ENCODE data around the gene DCAF5.

The DCAF5 gene

DNA sequence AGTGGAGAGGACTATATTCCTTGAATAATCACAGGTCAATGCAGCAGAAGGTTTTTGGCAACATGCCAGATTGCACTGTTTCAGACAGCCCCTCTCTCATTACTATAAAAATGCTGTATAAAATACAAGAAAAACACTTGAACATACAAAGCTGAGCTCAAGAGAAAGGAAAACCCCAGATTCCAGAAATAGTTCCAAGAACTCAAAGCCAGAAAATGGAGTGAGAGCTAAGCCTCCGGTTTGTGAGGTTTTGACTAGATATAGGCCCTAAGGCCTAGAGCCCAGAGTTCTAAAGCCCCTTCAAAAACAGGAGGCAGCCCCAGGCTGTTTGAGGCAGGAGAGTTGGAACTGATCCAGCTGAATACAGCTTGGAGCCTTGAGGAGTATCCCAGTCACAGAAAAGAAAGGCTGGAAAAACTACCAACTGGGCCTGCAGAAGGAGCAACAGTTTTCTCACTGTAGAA, 144.5 kb downstream of the DCAF5 start:
- Histone ChIP-seq H3K27me3 (ENCODE audit: low read depth, low read length) (peaks cover 12% of the 10 kb centered on the region; the same call in 1 of the 2 replicates), H3K79me2 (ENCODE audit: low read length) (no peaks in the 10 kb centered on the region), H3K9ac (ENCODE audit: low read length) (no peak overlapping the region), H2AFZ (ENCODE audit: low read depth, low read length) (no peak overlapping the region), H4K20me1 (ENCODE audit: insufficient read depth, low read length) (no peaks in the 10 kb centered on the region), H3K4me3 (ENCODE audit: low read length) (no peak overlapping the region), H3K9me3 (ENCODE audit: insufficient read depth, low read length) (no peaks in the 10 kb centered on the region), H3K27ac (ENCODE audit: low read length) (no peak overlapping the region), H3K36me3 (replicated peaks; ENCODE audit: low read depth, low read length) (no peaks in the 10 kb centered on the region), H3K4me2 (ENCODE audit: low read length) (no peak overlapping the region), H3K4me1 (ENCODE audit: low read length) (no peaks in the 10 kb centered on the region)
- TF ChIP-seq, protein P1, sequence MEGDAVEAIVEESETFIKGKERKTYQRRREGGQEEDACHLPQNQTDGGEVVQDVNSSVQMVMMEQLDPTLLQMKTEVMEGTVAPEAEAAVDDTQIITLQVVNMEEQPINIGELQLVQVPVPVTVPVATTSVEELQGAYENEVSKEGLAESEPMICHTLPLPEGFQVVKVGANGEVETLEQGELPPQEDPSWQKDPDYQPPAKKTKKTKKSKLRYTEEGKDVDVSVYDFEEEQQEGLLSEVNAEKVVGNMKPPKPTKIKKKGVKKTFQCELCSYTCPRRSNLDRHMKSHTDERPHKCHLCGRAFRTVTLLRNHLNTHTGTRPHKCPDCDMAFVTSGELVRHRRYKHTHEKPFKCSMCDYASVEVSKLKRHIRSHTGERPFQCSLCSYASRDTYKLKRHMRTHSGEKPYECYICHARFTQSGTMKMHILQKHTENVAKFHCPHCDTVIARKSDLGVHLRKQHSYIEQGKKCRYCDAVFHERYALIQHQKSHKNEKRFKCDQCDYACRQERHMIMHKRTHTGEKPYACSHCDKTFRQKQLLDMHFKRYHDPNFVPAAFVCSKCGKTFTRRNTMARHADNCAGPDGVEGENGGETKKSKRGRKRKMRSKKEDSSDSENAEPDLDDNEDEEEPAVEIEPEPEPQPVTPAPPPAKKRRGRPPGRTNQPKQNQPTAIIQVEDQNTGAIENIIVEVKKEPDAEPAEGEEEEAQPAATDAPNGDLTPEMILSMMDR (IDR thresholded peaks at IDR 0.05; ENCODE audit: low read depth, low read length): no peak
- TF ChIP-seq EZH2phosphoT487 (IDR thresholded peaks at IDR 0.05; ENCODE audit: low read depth): no peak

DNA sequence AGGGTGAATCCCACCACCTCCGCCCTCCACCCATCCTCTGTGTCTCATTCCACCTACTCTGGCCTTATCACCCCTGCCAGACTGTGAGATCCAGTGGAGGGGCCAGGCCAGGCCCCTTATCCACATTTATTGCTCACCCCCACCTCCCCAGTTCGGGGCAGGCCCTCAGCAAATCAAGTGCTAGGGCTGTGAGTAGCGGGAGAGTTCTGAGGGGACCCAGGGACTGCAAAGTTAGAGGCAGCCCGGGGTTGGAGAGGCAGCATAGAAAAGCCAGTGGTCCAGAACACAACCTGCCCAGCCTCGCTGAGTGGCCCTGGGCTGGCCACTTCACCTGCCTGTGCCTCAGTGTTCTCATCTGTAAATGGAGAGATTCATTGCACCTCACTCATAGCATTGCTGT, 146.6 kb downstream of the DCAF5 start:
- Histone ChIP-seq H3K4me1 (ENCODE audit: low read length) (no peaks in the 10 kb centered on the region), H3K4me3 (ENCODE audit: low read length) (no peak overlapping the region), H3K27me3 (ENCODE audit: low read depth, low read length) (peaks cover 12% of the 10 kb centered on the region; the same call in 1 of the 2 replicates), H3K36me3 (replicated peaks; ENCODE audit: low read depth, low read length) (no peaks in the 10 kb centered on the region), H3K9me3 (ENCODE audit: insufficient read depth, low read length) (no peaks in the 10 kb centered on the region), H3K4me2 (ENCODE audit: low read length) (no peak overlapping the region), H2AFZ (ENCODE audit: low read depth, low read length) (no peak overlapping the region), H3K9ac (ENCODE audit: low read length) (no peak overlapping the region), H3K27ac (ENCODE audit: low read length) (no peak overlapping the region), H4K20me1 (ENCODE audit: insufficient read depth, low read length) (no peaks in the 10 kb centered on the region), H3K79me2 (ENCODE audit: low read length) (no peaks in the 10 kb centered on the region)
- TF ChIP-seq EZH2phosphoT487 (IDR thresholded peaks at IDR 0.05; ENCODE audit: low read depth): no peak
- TF ChIP-seq, protein P1 (IDR thresholded peaks at IDR 0.05; ENCODE audit: low read depth, low read length): no peak

DNA sequence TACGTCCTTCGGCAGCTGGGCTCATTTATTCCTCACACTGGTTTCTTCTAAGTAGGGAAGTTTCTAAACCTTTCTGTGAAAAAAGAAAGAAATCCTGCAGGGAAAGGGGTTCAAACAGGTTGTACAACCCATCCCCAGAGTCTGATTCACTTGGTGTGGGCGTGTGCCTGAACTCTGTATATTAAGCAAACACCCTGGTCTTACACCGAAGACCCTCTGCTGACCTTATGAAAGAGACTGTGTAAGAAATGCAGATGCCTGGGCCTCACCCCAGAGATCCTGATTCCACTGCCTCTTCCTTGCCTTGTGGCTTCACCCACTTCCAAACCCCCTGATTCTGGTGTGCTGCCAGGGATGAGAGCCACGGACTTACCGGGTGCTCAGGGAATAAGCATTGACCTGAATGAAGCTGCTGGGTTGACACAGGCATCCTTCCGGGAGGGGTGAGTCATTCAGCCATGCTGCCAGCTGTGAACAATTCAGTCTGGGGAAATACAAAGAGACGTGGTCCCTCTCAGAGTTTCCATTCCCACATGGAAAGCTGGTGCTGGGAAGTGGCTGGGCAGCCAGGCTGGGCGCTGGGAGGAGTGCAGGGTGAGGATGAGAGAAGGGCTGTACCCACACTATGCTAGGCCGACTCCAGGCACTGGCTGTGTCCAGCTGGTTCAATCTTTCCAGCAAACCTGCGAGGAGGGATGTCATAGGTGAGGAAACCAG, 147.3 kb downstream of the DCAF5 start:
- peaks cover 12% of the 10 kb centered on the region; the same call in 1 of the 2 replicates for H3K27me3 ChIP-seq (ENCODE audit: low read depth, low read length)
- no peak overlapping the region for H2AFZ ChIP-seq (ENCODE audit: low read depth, low read length)
- TF ChIP-seq, protein P1 (IDR thresholded peaks at IDR 0.05; ENCODE audit: low read depth, low read length): no peak
- no peak for TF ChIP-seq EZH2phosphoT487 (IDR thresholded peaks at IDR 0.05; ENCODE audit: low read depth)
- no peaks in the 10 kb centered on the region for H3K79me2 ChIP-seq (ENCODE audit: low read length)
- no peaks in the 10 kb centered on the region for H3K36me3 ChIP-seq (replicated peaks; ENCODE audit: low read depth, low read length)
- no peak overlapping the region for H3K9ac ChIP-seq (ENCODE audit: low read length)
- H3K27ac ChIP-seq (ENCODE audit: low read length): no peak overlapping the region
- no peaks in the 10 kb centered on the region for H4K20me1 ChIP-seq (ENCODE audit: insufficient read depth, low read length)
- H3K4me1 ChIP-seq (ENCODE audit: low read length): no peaks in the 10 kb centered on the region
- H3K4me3 ChIP-seq (ENCODE audit: low read length): no peak overlapping the region
- H3K4me2 ChIP-seq (ENCODE audit: low read length): no peak overlapping the region
- no peaks in the 10 kb centered on the region for H3K9me3 ChIP-seq (ENCODE audit: insufficient read depth, low read length)

DNA sequence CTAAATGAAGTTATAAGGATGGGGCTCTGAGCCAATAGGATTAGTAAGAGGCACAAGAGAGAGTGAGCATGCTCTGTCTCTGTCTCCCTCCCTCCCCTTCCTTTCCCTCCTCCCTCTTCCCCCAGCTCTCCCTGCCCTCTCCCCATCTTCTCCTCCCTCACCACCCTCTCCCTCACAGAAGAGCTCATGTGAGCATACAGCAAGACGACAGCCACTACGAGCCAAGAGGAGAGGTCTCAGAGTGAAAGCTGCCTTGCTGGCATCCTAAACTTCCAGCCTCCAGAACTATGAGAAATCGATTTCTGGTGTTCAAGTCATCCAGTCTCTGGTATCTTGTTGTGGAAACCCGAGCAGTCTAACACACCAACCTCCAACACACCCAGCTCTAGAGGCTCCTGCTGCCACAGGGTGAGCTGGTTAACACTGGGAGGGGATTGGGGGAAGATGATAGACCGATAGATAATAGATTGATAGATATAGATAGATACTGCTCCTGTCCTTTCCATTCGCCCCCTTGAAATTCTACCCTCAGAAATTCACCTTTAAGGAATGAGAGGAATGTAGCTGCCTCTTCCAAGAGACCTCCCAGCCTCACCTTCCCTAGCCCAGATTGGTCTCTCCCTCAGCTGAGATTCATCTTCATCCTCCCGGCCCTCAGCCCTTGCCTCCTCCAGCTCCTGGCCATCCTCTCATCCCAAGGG, 148.0 kb downstream of the DCAF5 start:
- Histone ChIP-seq H3K27ac (ENCODE audit: low read length) (no peak overlapping the region), H2AFZ (ENCODE audit: low read depth, low read length) (no peak overlapping the region), H3K79me2 (ENCODE audit: low read length) (no peaks in the 10 kb centered on the region), H3K36me3 (replicated peaks; ENCODE audit: low read depth, low read length) (no peaks in the 10 kb centered on the region), H4K20me1 (ENCODE audit: insufficient read depth, low read length) (no peaks in the 10 kb centered on the region), H3K4me2 (ENCODE audit: low read length) (no peak overlapping the region), H3K4me1 (ENCODE audit: low read length) (no peaks in the 10 kb centered on the region), H3K4me3 (ENCODE audit: low read length) (no peak overlapping the region), H3K9ac (ENCODE audit: low read length) (no peak overlapping the region), H3K9me3 (ENCODE audit: insufficient read depth, low read length) (no peaks in the 10 kb centered on the region), H3K27me3 (ENCODE audit: low read depth, low read length) (peaks cover 12% of the 10 kb centered on the region; the same call in 1 of the 2 replicates)
- TF ChIP-seq EZH2phosphoT487 (IDR thresholded peaks at IDR 0.05; ENCODE audit: low read depth): no peak
- TF ChIP-seq, protein P1 (IDR thresholded peaks at IDR 0.05; ENCODE audit: low read depth, low read length): no peak
